B cell (primary cell): ENCODE measurements around the gene CHRNA5.

Source experiments
- CTCF ChIP-seq: fragments of 200-600 bp; IDR thresholded peaks from one replicate; pipeline ENCODE4 v1.8.0; 2022; ENCODE audit warnings: antibody characterized with exemption, mild to moderate bottlenecking
- EZH2 ChIP-seq: IDR thresholded peaks from 2 replicates; pipeline ENCODE4 v1.6.1; 2012; ENCODE audit warnings: borderline replicate concordance, low read depth, mild to moderate bottlenecking, moderate library complexity, low read length; ENCODE audit not compliant: insufficient read depth, poor library complexity, severe bottlenecking

- TF ChIP-seq CTCF (no peak), EZH2 (no peak)
Measured at GRCh38 chr15:78598348-78598747, 33.0 kb downstream of the CHRNA5 start.
